GM21786 (cell line): ENCODE results near the gene CTBP1.

ENCODE experiments used
- ATAC-seq: cut with Tn5 transposase; IDR thresholded peaks from one replicate; pipeline ENCODE4 v1.9.1; 2021; ENCODE audit not compliant: unreplicated experiment

Gene CTBP1

DNA sequence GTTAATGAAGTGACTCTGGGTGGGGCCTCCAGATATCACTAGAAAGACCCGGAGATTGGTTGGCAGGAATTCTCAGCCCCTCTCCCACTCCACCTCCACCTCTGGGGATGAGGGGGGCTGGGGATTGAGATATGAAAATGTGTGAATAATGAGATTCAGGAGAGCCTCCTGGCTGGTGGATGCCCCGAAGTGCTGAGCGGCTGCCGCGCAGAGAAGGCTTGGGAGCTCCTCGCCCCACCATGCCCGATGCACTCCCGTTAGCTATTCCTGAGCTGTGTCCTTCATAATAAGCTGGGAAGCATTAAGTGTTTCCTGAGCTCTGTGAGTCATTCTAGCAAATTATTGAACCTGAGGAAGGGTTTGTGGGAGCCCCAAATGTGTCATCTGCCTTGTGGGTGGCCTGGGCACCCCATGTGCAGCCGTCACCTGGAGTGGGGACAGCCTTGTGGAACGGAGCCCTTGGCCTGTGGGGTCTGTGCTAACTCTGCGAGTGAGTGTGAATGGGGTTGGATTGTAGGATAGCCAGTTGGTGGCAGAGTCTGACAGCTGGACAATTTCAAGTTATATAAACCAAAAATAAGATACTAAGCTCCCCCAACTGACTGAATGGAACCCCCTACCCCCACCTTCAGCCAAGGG, 36.3 kb upstream of the CTBP1 start:
- ATAC-seq: no peak

DNA sequence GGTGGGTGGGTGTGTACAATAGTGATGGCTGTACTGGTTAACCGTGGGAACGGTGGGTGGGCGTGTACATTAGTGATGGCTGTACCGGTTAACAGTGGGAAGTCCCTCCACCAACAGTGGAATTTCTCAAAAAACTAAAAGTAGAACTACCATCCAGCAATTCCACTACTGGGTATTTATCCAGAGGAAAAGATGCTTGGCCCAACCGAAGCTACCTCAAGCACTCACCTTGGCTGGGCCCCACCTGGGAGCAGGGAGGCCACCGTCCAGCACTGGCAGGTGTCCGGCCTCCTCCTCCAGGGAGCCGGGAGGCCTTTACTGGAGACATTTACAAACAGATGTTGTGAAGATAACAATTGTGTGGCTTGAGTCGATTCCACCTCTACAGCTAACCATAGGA, 34.8 kb upstream of the CTBP1 start:
- no peak for ATAC-seq

- ATAC-seq: no peak
Observed at GRCh38 chr4:1279253-1279652, 30.3 kb upstream of the CTBP1 start.

DNA sequence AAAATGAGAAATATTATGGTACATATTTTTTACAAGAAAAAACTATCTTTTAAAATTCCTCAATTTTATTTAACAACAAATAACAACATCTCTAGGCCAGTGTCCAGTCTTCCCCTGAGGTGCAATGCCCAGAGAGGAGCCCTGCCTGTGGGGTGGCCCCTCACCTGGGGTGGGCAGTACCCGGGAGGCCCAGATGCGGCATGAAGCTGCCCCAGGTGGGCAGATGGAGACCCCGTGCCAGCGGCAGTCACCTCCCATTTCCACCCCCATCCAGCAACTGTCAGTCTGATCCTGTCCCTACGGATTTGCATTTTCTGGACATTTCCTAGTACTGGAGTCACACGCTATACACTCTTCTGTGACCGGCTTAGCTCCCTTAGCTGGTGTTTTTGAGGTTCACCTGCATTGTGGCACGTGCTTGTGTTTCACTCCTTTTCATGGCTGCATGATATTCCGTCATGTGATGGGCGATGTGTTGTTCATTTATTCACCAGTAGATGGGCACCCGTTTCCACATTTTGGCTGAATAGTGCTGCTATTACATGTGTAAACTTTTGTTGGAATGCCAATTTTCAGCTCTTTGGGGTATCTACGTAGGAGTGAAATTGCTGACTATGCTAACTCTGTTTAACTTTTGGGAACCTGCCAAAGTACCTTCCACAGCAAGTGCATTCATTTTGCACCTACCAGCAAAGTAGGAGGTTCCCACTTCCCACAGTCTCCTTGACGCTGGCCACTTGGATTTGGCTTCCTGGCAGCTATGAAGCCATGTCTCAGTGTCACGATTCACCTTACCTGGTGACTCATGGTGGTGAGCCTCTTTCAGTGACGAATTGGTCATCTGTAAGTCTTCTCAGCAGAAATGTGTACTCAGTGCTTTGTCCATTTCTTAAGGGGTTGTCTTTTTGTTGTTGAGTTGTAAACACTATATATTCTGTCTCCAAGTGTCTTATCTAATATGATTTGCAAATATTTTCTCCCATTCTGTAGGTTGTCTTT, 29.0 kb upstream of the CTBP1 start:
- ATAC-seq: no peak

DNA sequence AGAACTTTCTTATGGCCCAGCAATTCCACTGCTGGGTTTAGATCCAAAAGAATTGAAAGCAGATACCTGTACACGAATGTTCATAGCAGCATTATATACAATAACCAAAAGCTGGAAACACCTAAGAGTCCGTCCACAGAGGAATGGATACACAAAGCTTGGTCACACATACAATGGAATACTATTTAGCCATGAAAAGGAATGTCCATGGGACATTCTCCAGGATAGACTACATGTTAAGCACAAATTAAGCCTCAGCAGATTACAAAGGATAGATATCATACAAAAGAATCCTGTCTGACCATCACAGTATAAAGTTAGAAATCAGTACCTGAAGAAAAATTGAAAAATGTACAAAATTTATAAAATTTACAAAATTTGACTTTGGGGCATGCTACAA, 28.1 kb upstream of the CTBP1 start:
- ATAC-seq: no peak

DNA sequence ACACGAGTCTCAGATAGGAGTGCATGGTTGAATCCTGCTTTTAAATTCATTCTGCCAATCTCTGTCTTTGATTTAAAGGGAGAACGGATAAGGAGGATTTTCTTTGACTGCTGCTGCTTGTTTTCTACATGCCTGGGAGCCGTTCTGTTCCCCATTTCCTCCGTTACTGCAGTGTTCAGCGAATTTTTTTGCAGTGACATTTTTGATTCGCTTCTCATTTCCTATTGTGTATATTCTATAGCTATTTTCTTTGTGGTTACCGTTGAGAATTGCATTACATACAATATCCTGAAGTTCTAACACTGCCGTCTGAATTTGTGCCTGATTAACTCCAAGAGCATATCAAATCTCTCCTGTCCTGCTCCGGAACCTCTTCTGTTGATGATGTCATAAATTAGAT, 25.9 kb upstream of the CTBP1 start:
- ATAC-seq: no peak

DNA sequence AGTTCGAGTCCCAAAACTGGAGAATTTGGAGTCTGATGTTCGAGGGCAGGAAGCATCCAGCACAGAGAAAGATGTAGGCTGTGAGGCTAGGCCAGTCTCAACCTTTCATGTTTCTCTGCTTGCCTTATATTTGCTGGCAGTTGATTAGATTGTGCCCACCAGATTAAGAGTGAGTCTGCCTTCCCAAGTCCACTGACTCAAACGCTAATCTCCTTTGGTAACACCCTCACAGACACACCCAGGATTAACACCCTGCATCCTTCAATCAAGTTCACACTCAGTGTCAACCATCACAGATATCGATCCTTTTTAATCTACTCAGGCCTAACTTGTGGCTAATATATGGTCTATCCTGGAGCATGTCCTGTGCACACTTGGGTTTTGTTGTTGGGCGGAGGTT, 22.8 kb upstream of the CTBP1 start:
- ATAC-seq: no peak

GRCh38 chr4:1269209-1269608, 20.3 kb upstream of the CTBP1 start:
- ATAC-seq: no peak

GRCh38 chr4:1266881-1267763, 18.2 kb upstream of the CTBP1 start:
- no peak for ATAC-seq

- no peak for ATAC-seq
Observed at GRCh38 chr4:1265351-1265750, 16.4 kb upstream of the CTBP1 start.

DNA sequence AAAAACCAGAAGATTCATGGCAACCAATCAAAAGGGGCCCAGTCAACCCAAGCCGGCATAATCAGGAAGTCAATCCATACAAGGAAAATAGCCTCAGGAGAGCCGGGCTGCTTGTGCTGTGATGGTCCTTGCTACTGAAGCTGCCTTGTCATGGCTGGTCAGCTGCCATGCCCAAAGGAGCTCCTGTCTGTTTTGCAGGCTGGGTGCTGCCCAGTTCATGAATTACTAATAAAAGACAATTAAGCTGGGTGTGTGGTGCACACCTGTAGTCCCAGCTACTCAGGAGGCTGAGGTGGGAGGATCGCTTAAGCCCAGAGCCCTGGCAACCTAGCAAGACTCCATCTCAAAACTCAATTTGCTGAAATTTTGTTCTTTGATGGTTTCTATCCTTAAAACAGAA, 16.0 kb upstream of the CTBP1 start:
- ATAC-seq: no peak

DNA sequence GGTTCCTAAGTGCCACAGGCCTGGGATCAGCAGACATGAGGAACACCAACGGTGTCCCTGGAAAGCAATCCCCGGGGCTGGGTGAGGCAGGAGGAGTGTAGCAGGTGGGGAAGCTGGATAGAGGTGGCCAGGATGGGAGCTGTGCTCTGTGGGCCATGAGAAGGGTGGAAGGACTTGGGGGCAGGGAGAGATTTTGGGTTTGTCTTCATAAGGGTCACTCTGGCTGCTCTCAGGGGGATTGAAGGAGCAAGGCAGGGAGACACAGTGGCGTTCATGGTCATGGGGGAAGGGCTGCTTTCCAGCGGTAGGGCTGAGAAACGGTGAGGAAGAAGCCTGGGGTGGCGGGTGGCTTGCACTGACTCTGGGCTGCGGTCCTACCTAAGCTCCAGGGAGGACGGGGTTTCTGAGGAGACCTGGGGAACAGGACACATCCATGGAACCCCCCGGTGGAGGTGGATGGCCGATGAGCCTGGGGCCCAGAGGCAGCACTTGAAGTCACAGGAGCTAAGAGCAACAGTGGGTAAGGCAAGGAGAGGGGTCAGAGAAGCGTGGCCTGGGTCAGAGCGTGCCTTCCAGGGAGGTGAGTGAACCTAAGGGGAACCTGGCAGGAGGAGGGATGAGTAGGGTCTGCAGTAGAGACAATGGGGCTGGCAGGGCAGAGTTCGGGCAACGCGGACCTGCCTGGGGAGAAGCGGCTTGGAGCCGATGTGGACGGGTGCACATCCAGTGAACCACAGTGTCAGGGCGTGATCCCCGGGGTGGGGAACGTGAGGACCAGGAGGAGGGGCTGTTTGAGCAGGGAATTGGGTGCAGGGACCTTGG, 12.4 kb upstream of the CTBP1 start:
- no peak for ATAC-seq

DNA sequence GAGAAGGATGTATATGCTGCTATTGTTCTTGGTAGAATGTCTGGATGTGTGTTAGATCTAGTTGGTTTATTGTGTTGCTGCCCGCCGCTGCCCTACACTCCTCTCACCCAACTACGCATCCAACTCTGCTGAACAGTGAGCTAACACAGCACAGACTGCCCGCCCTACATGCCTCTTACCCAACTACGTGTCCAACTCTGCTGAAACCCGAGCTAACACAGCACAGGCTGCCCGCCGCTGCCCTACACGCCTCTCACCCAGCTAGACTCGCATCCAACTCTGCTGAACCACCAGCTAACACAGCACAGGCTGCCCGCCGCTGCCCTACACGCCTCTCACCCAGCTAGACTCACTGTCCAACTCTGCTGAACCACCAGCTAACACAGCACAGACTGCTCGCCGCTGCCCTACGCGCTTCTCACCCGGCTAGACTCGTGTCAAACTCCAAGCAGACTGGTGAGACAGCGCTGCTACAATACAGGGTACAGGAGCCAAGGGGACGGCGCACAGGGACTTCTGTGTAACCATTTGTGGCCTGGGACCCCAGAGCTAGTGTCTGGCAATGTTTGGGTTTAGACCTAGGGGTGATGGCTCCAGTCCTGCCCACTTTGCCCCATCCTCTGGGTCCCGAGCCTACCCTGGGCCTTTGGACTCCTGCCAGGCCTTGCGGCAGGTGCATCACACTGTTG, 11.6 kb upstream of the CTBP1 start:
- ATAC-seq: no peak

GRCh38 chr4:1259966-1260365, 11.0 kb upstream of the CTBP1 start:
- no peak for ATAC-seq

- no peak for ATAC-seq
Observed at GRCh38 chr4:1258457-1258856, 9.5 kb upstream of the CTBP1 start.

- no peak for ATAC-seq
Observed at GRCh38 chr4:1255699-1256098, 6.8 kb upstream of the CTBP1 start.

DNA sequence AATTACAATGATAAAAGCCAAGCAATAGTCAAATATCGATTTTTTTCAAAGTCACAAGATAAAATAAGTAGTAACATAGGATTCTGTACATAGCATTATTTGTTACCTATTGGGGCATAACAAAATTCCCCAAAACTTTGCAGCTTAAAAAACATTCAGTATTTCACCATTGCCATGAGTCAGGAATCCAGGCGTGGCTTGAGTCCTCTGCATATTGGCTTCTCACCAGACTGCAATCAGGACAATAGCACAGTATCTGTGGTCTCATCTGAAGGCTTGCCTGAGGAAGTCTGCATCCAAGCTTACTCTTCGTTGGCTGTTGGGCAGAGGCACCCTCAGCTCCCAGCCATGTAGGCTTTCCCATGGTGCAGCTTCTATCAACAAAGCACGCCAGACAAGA, 6.2 kb upstream of the CTBP1 start:
- no peak for ATAC-seq

DNA sequence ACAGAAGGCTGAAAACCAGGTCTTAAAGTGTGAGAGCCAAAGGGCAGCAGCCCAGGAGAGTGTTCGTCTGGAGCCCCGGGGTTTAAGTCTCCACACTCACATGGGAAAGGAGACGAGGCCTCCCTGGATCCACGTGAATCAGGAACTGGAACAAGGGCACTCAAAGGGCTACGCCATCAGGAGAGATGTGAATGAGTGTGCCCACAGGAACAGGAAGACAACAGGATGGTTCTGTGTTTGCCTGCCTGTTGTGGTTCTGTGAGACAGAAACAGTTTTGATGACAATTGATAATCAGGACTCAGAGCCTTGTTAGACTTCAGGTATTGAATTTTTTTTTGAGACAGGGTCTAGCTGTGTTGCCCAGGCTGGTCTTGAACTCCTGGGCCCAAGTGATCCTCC, 4.9 kb upstream of the CTBP1 start:
- ATAC-seq: no peak

DNA sequence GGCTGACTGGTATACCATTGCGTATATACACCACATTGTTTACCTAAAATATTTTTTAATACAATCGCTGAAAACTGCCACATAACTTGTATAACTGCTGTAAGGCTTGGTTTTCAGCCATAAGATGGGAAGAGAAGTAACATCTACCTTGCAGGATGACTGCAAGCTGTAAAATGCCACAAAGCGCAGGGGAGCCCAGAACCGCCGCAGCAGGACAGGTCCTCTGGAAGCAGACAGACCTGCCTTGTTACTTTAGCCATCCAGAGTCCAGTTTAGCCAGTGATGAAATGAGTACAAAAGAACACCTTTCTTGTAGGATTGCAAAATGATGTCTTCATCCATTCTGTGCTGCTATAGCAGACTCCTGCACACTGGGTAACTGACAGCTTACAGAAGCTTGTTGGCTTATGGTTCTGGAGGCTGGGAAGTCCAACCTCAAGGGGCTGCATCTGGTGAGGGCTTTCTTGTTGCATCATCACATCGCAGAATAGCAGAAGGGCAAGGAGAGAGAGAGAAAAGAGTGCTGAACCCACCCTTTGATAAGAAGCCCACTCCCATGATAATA, 4.1 kb upstream of the CTBP1 start:
- no peak for ATAC-seq

GRCh38 chr4:1251773-1252066, 2.8 kb upstream of the CTBP1 start:
- no peak for ATAC-seq
